Smooth muscle cell (in vitro differentiated cells): ENCODE data around the gene ADGRG6. TPM values are rescaled to one million over a fixed set of nuclear protein-coding genes. Genes with fewer than 3 reads are reported as not detected.

Source experiments
- DNase-seq: peaks from one replicate; lab custom pipeline; 2025; ENCODE audit not compliant: unreplicated experiment; lab: John Stamatoyannopoulos, UW
- H2AFZ ChIP-seq: fragments of 200-600 bp; sonication (generic); 2 replicates; pipeline ENCODE4 v1.6.0; 2016; ENCODE audit warnings: antibody characterized with exemption, low read depth, mild to moderate bottlenecking
- H3F3A ChIP-seq: fragments of 200-600 bp; sonication (generic); 2 replicates; pipeline ENCODE4 v1.6.0; 2017; ENCODE audit warnings: antibody characterized with exemption, low read depth
- H3K27ac ChIP-seq: fragments of 200-600 bp; sonication (generic); 2 replicates; pipeline ENCODE4 v1.5.1; 2016; ENCODE audit warnings: low read depth, mild to moderate bottlenecking
- H3K27me3 ChIP-seq: fragments of 200-600 bp; sonication (generic); 2 replicates; pipeline ENCODE4 v1.6.1; 2016; ENCODE audit warnings: low read depth, mild to moderate bottlenecking
- H3K36me3 ChIP-seq: fragments of 200-600 bp; sonication (generic); 2 replicates; pipeline ENCODE4 v1.5.1; 2016; ENCODE audit warnings: low read depth
- H3K4me1 ChIP-seq: fragments of 200-600 bp; sonication (generic); 2 replicates; pipeline ENCODE4 v1.5.1; 2016; ENCODE audit warnings: low read depth
- H3K4me2 ChIP-seq: fragments of 200-600 bp; sonication (generic); 2 replicates; pipeline ENCODE4 v1.6.0; 2016; ENCODE audit warnings: mild to moderate bottlenecking
- H3K4me3 ChIP-seq: fragments of 200-600 bp; sonication (generic); 2 replicates; pipeline ENCODE4 v1.5.1; 2016; ENCODE audit warnings: mild to moderate bottlenecking
- H3K79me2 ChIP-seq: fragments of 200-600 bp; sonication (generic); 2 replicates; pipeline ENCODE4 v1.6.0; 2016; ENCODE audit warnings: low read depth, mild to moderate bottlenecking
- H3K9ac ChIP-seq: fragments of 200-600 bp; sonication (generic); 2 replicates; pipeline ENCODE4 v1.6.0; 2016; ENCODE audit warnings: low read depth
- H3K9me3 ChIP-seq: fragments of 200-600 bp; sonication (generic); replicated peaks from 2 replicates; pipeline ENCODE4 v1.5.1; 2016; ENCODE audit warnings: low read depth
- H4K20me1 ChIP-seq: fragments of 200-600 bp; sonication (generic); 2 replicates; pipeline ENCODE4 v1.6.0; 2016; ENCODE audit warnings: low read depth
- CTCF ChIP-seq: fragments of 200-600 bp; sonication (generic); IDR thresholded peaks from 2 replicates; pipeline ENCODE4 v1.5.1; 2017; ENCODE audit warnings: borderline replicate concordance, mild to moderate bottlenecking, antibody characterized with exemption; ENCODE audit not compliant: insufficient read depth, poor library complexity, severe bottlenecking
- WGBS: methylation state at CpG from one replicate; pipeline ENCODE4 v1.1.7; 2016; ENCODE audit warnings: low lambda C conversion rate; 5-methylcytosine and 5-hydroxymethylcytosine counted together
- polyA plus RNA-seq: library from polyadenylated mRNA; unstranded; fragments of >200 nt; fragmentation: Nextera tagmentation; extraction: Ambion mirVana; gene quantifications from 2 replicates; pipeline ENCODE4 v1.2.1, GENCODE V29; 2016
- total RNA-seq: library from RNA; depleted of rRNA; stranded (reverse); fragments of >200 nt; gene quantifications from 2 replicates; pipeline ENCODE4 v1.2.3, GENCODE V29; 2014

ADGRG6 gene
- total and polyA plus RNA-seq, 2 experiments from 2014 or later = 0.77 to 14.2 TPM

DNA sequence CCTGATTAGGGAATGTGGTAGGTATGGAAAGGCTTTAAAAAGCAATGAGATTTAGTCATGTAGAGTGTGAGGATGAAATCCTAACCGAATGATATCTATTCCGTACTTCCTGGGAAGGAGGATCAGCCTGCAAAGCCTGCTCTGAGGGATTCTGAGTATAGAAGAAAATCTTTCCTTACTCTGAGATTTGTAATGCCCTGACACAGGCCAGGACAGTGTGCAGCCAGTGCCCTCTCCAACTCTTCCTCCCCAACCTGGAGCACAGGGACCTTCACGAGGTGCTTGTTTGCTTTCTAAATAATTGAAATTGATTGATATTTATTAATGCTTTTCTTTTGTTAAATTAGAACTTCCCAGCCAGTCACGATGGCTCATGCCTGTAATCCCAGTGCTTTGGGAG is 131.6 kb downstream of the ADGRG6 start:
- Histone ChIP-seq H2AFZ (no peak overlapping the region), H3K4me1 (no peaks in the 10 kb centered on the region), H3K4me2 (no peak overlapping the region), H3K27me3 (no peaks in the 10 kb centered on the region), H3K27ac (no peak overlapping the region), H3F3A (no peaks in the 10 kb centered on the region), H3K9me3 (peaks cover 5% of the 10 kb centered on the region), H3K9ac (no peak overlapping the region), H4K20me1 (no peaks in the 10 kb centered on the region), H3K79me2 (no peaks in the 10 kb centered on the region), H3K36me3 (no peaks in the 10 kb centered on the region), H3K4me3 (no peak overlapping the region)
- no peak for DNase-seq
- TF ChIP-seq CTCF = no peak
- 94% methylated on average over 4 of the region's 4 CpGs for WGBS

GRCh38 chr6:142438898-142439297 is 137.1 kb downstream of the ADGRG6 start:
- H3K9ac ChIP-seq = no peak overlapping the region

GRCh38 chr6:142440600-142441293 is 138.9 kb downstream of the ADGRG6 start:
- 55% methylated on average over 4 of the region's 4 CpGs for WGBS
- H3K4me2 ChIP-seq = no peak overlapping the region

More at GRCh38 chr6:142438898-142439297, 137.1 kb downstream of the ADGRG6 start:
- no peak overlapping the region for H2AFZ ChIP-seq
- H3K9me3 ChIP-seq = no peaks in the 10 kb centered on the region
- no peaks in the 10 kb centered on the region for H3K27me3 ChIP-seq
- no peaks in the 10 kb centered on the region for H3K36me3 ChIP-seq
- H3K4me1 ChIP-seq = no peaks in the 10 kb centered on the region
- no peaks in the 10 kb centered on the region for H4K20me1 ChIP-seq
- H3K27ac ChIP-seq = no peak overlapping the region
- no peak overlapping the region for H3K4me2 ChIP-seq
- 96% methylated on average over 1 of the region's 1 CpG for WGBS
- no peak for DNase-seq
- no peaks in the 10 kb centered on the region for H3F3A ChIP-seq
- no peak overlapping the region for H3K4me3 ChIP-seq
- no peak for TF ChIP-seq CTCF
- H3K79me2 ChIP-seq = no peaks in the 10 kb centered on the region

More at GRCh38 chr6:142440600-142441293, 138.9 kb downstream of the ADGRG6 start:
- H3K79me2 ChIP-seq = no peaks in the 10 kb centered on the region
- no peak for DNase-seq
- no peaks in the 10 kb centered on the region for H3F3A ChIP-seq
- H2AFZ ChIP-seq = no peak overlapping the region
- H4K20me1 ChIP-seq = no peaks in the 10 kb centered on the region
- TF ChIP-seq CTCF = no peak
- H3K36me3 ChIP-seq = no peaks in the 10 kb centered on the region
- H3K9me3 ChIP-seq = no peaks in the 10 kb centered on the region
- H3K4me1 ChIP-seq = no peaks in the 10 kb centered on the region
- no peak overlapping the region for H3K9ac ChIP-seq
- no peak overlapping the region for H3K4me3 ChIP-seq
- H3K27me3 ChIP-seq = no peaks in the 10 kb centered on the region
- no peak overlapping the region for H3K27ac ChIP-seq
